NB4 (cell line): Measurements from ENCODE around the gene LRRC32.

Experiments used
- CTCF ChIP-seq: IDR thresholded peaks from one replicate; pipeline ENCODE4 v1.5.1; 2012; ENCODE audit warnings: low read depth, low read length
- MAX ChIP-seq: IDR thresholded peaks from 2 replicates; pipeline ENCODE4 v1.6.1; 2011; ENCODE audit warnings: low read depth, low read length
- POLR2A ChIP-seq: IDR thresholded peaks from 2 replicates; pipeline ENCODE4 v1.6.1; 2011; ENCODE audit warnings: mild to moderate bottlenecking; ENCODE audit not compliant: insufficient read length; ENCODE audit errors: extremely low read depth

DNA sequence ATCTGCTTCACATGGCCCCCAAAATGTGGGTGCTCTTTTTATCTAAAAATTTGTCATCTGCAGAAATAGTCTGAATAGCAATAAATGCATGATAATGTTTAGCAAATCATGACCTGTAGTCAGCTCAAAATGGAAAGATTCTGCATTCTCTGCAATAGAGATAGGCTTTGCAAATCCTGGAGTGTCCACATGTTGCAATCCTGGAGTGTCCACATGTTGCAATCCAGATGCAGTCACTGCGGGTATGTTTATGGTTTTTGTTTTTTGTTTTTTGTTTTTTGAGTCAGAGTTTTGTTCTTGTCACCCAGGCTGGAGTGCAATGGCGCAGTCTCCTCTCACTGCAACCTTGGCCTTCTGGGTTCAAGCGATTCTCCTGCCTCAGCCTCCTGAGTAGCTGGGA lies 20.2 kb upstream of the LRRC32 start:
- no peak for TF ChIP-seq POLR2A
- no peak for TF ChIP-seq MAX
- no peak for TF ChIP-seq CTCF
